HG03039 (cell line): ENCODE data around the gene IL18BP.

Experiments
- ATAC-seq: cut with Tn5 transposase; IDR thresholded peaks from one replicate; pipeline ENCODE4 v1.9.1; 2021; ENCODE audit warnings: mild to moderate bottlenecking, moderate library complexity; ENCODE audit not compliant: unreplicated experiment

Gene IL18BP

GRCh38 chr11:72041364-72042063, 42.8 kb downstream of the IL18BP start:
- ATAC-seq, result no peak

GRCh38 chr11:72042064-72042745, 43.5 kb downstream of the IL18BP start:
- no peak for ATAC-seq

DNA sequence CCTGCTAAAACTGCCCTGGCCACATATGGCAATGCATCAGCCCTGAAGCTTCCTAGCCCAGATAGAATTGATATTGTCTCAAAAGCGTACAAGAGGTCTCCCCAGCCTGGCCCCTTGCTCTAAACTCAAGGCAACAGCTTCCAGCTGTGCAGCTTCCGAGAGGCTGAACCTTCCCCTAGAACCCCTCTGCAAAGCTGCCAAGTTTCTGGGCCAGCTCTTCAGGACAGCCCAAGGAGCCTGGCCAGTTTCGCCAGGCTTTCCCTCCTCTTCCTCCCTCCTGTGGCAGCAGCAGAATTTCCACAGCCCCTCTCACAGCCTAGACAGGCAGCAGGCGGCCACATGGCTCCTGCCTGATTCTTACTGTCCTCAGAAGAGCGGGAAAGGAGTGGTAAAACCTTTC, 47.1 kb downstream of the IL18BP start:
- ATAC-seq, result no peak

GRCh38 chr11:72048766-72049460, 50.2 kb downstream of the IL18BP start:
- ATAC-seq, result no peak
